Hepatocyte (in vitro differentiated cells): ENCODE data around the gene FAF2. TPM values are rescaled to one million over a fixed set of nuclear protein-coding genes. Genes with fewer than 3 reads are reported as not detected.

Experiments used
- DNase-seq: peaks from one replicate; pipeline ENCODE4 v3.0.0-alpha.2; 2016; ENCODE audit warnings: low spot score
- H2AFZ ChIP-seq: fragments of 200-600 bp; sonication (generic); 2 replicates; pipeline ENCODE4 v1.6.0; 2016; ENCODE audit warnings: antibody characterized with exemption, mild to moderate bottlenecking
- H3K27ac ChIP-seq: fragments of 200-600 bp; sonication (generic); 2 replicates; pipeline ENCODE4 v1.5.1; 2016; ENCODE audit warnings: mild to moderate bottlenecking
- H3K27me3 ChIP-seq: fragments of 200-600 bp; sonication (generic); 2 replicates; pipeline ENCODE4 v1.6.1; 2016
- H3K36me3 ChIP-seq: fragments of 200-600 bp; sonication (generic); replicated peaks from 2 replicates; pipeline ENCODE4 v1.5.1; 2016; ENCODE audit warnings: low read depth; ENCODE audit not compliant: insufficient read depth
- H3K4me1 ChIP-seq: fragments of 200-600 bp; sonication (generic); 2 replicates; pipeline ENCODE4 v1.5.1; 2016; ENCODE audit warnings: mild to moderate bottlenecking, moderate library complexity; ENCODE audit not compliant: insufficient read depth
- H3K4me2 ChIP-seq: fragments of 200-600 bp; sonication (generic); 2 replicates; pipeline ENCODE4 v1.6.0; 2016
- H3K4me3 ChIP-seq: fragments of 200-600 bp; sonication (generic); 2 replicates; pipeline ENCODE4 v1.5.1; 2016; ENCODE audit warnings: mild to moderate bottlenecking
- H3K79me2 ChIP-seq: fragments of 200-600 bp; sonication (generic); 2 replicates; pipeline ENCODE4 v1.6.0; 2017; ENCODE audit warnings: mild to moderate bottlenecking
- H3K9me2 ChIP-seq: fragments of 200-600 bp; sonication (generic); replicated peaks from 2 replicates; pipeline ENCODE4 v1.6.0; 2017; ENCODE audit warnings: mild to moderate bottlenecking; ENCODE audit not compliant: insufficient read depth
- H3K9me3 ChIP-seq: fragments of 200-600 bp; sonication (generic); 2 replicates; pipeline ENCODE4 v1.5.1; 2016; ENCODE audit warnings: low read depth, mild to moderate bottlenecking
- H4K20me1 ChIP-seq: fragments of 200-600 bp; sonication (generic); 2 replicates; pipeline ENCODE4 v1.6.0; 2016; ENCODE audit warnings: mild to moderate bottlenecking; ENCODE audit not compliant: insufficient read depth, poor library complexity, severe bottlenecking
- EZH2 ChIP-seq: fragments of 200-600 bp; sonication (generic); IDR thresholded peaks from 2 replicates; pipeline ENCODE4 v1.6.1; 2016; ENCODE audit warnings: antibody characterized with exemption, mild to moderate bottlenecking, borderline replicate concordance
- EZH2phosphoT487 ChIP-seq: fragments of 200-600 bp; sonication (generic); IDR thresholded peaks from one replicate; pipeline ENCODE4 v1.6.1; 2018; ENCODE audit warnings: antibody characterized with exemption, mild to moderate bottlenecking, low read depth, moderate library complexity; ENCODE audit not compliant: unreplicated experiment, severe bottlenecking
- WGBS: methylation state at CpG from one replicate; pipeline ENCODE4 v1.1.6; 2016; ENCODE audit warnings: low lambda C conversion rate; ENCODE audit errors: missing lambda C conversion rate; 5-methylcytosine and 5-hydroxymethylcytosine counted together
- polyA plus RNA-seq: library from polyadenylated mRNA; unstranded; fragments of >200 nt; fragmentation: Nextera tagmentation; extraction: Ambion mirVana; gene quantifications from 2 replicates; pipeline ENCODE4 v1.2.1, GENCODE V29; 2016
- total RNA-seq: library from RNA; depleted of rRNA; stranded (reverse); fragments of >200 nt; gene quantifications from 2 replicates; pipeline ENCODE4 v1.2.3, GENCODE V29; 2014
- TF ChIP-seq, protein P1 (sequence below): fragments of 200-600 bp; sonication (generic); IDR thresholded peaks from 2 replicates; pipeline ENCODE4 v1.5.1; 2016; ENCODE audit warnings: antibody characterized with exemption, mild to moderate bottlenecking; ENCODE audit not compliant: poor library complexity

FAF2 gene
- total and polyA plus RNA-seq, 2 experiments from 2014 or later = 47.3 to 63.1 TPM

DNA sequence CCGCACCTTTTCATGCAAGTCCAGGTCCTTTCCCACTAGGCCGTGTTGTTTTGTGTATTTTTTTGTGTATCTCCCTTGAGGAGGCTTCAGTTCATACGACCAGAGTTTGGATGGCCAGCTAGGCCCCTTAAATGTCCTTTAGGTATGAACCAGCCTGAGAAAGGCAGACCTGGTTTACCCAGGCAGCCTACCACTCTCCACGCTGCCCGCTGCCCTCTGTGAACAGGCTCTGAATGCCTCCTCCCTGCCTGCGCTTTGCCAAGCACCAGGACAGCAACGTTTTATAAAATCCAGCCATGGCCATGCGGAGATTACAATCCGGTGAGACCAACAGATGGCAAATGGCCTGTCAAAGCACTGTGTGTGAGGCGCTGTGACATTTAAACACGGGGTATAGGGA lies 31.2 kb upstream of the FAF2 start:
- H3K36me3 ChIP-seq = no peaks in the 10 kb centered on the region
- H3K27me3 ChIP-seq = no peaks in the 10 kb centered on the region
- H4K20me1 ChIP-seq = peaks cover 22% of the 10 kb centered on the region
- H3K27ac ChIP-seq = peak overlapping the region; percentile 91
- H2AFZ ChIP-seq = peak overlapping the region; percentile 60
- no peak overlapping the region for H3K4me3 ChIP-seq
- peak overlapping the region; percentile 71 for H3K4me2 ChIP-seq
- no peak for DNase-seq
- H3K4me1 ChIP-seq = peaks cover 20% of the 10 kb centered on the region
- H3K9me3 ChIP-seq = no peaks in the 10 kb centered on the region
- WGBS = 92% methylated on average over 11 of the region's 11 CpGs
- H3K79me2 ChIP-seq = peaks cover 42% of the 10 kb centered on the region
- no peak for TF ChIP-seq EZH2
- TF ChIP-seq, protein P1, sequence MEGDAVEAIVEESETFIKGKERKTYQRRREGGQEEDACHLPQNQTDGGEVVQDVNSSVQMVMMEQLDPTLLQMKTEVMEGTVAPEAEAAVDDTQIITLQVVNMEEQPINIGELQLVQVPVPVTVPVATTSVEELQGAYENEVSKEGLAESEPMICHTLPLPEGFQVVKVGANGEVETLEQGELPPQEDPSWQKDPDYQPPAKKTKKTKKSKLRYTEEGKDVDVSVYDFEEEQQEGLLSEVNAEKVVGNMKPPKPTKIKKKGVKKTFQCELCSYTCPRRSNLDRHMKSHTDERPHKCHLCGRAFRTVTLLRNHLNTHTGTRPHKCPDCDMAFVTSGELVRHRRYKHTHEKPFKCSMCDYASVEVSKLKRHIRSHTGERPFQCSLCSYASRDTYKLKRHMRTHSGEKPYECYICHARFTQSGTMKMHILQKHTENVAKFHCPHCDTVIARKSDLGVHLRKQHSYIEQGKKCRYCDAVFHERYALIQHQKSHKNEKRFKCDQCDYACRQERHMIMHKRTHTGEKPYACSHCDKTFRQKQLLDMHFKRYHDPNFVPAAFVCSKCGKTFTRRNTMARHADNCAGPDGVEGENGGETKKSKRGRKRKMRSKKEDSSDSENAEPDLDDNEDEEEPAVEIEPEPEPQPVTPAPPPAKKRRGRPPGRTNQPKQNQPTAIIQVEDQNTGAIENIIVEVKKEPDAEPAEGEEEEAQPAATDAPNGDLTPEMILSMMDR = no peak
- no peak for TF ChIP-seq EZH2phosphoT487
- H3K9me2 ChIP-seq = no peaks in the 10 kb centered on the region

GRCh38 chr5:176418251-176418650 lies 29.9 kb upstream of the FAF2 start:
- Histone ChIP-seq H4K20me1 (peaks cover 12% of the 10 kb centered on the region), H3K4me2 (peak overlapping the region; percentile 48), H3K79me2 (peaks cover 29% of the 10 kb centered on the region), H3K4me3 (no peak overlapping the region), H3K27ac (peak overlapping the region; percentile 91), H3K9me2 (no peaks in the 10 kb centered on the region), H3K36me3 (no peaks in the 10 kb centered on the region), H3K4me1 (peaks cover 20% of the 10 kb centered on the region), H2AFZ (no peak overlapping the region), H3K9me3 (no peaks in the 10 kb centered on the region), H3K27me3 (no peaks in the 10 kb centered on the region)
- peak; percentile 76 for DNase-seq
- 33% methylated on average over 9 of the region's 9 CpGs for WGBS
- TF ChIP-seq EZH2phosphoT487 (no peak), EZH2 (no peak)
- TF ChIP-seq, protein P1 = no peak

GRCh38 chr5:176420086-176420485 lies 28.1 kb upstream of the FAF2 start:
- TF ChIP-seq EZH2 (no peak), EZH2phosphoT487 (no peak)
- TF ChIP-seq, protein P1 = no peak
- no peaks in the 10 kb centered on the region for H3K9me2 ChIP-seq
- no peak overlapping the region for H2AFZ ChIP-seq
- peaks cover 2% of the 10 kb centered on the region for H4K20me1 ChIP-seq
- no peak overlapping the region for H3K27ac ChIP-seq
- no peak for DNase-seq
- H3K79me2 ChIP-seq = peaks cover 11% of the 10 kb centered on the region
- 96% methylated on average over 5 of the region's 5 CpGs for WGBS
- no peaks in the 10 kb centered on the region for H3K36me3 ChIP-seq
- H3K4me2 ChIP-seq = no peak overlapping the region
- peaks cover 21% of the 10 kb centered on the region for H3K4me1 ChIP-seq
- no peaks in the 10 kb centered on the region for H3K9me3 ChIP-seq
- H3K27me3 ChIP-seq = no peaks in the 10 kb centered on the region
- no peak overlapping the region for H3K4me3 ChIP-seq
